Loucy (cell line): Measurements from ENCODE around the gene USHBP1.

ENCODE experiments used
- H2AFZ ChIP-seq: fragments of 200-600 bp; sonication (generic); 2 replicates; pipeline ENCODE4 v1.6.0; 2016; ENCODE audit warnings: antibody characterized with exemption, mild to moderate bottlenecking, low read length, moderate library complexity
- H3F3A ChIP-seq: fragments of 200-600 bp; 2 replicates; pipeline ENCODE4 v1.6.0; 2016; ENCODE audit warnings: antibody characterized with exemption, low read depth, mild to moderate bottlenecking
- H3K27me3 ChIP-seq: fragments of 200-600 bp; sonication (generic); 2 replicates; pipeline ENCODE4 v1.6.1; 2014; ENCODE audit warnings: low read length, mild to moderate bottlenecking; ENCODE audit not compliant: insufficient read depth, poor library complexity, severe bottlenecking
- H3K36me3 ChIP-seq: fragments of 200-600 bp; sonication (generic); 2 replicates; pipeline ENCODE4 v1.6.1; 2016; ENCODE audit warnings: low read length; ENCODE audit not compliant: insufficient read depth
- H3K4me1 ChIP-seq: fragments of 200-600 bp; sonication (generic); 2 replicates; pipeline ENCODE4 v1.5.1; 2014; ENCODE audit warnings: low read length, mild to moderate bottlenecking; ENCODE audit not compliant: insufficient read depth, poor library complexity, severe bottlenecking
- H3K4me2 ChIP-seq: fragments of 200-600 bp; sonication (generic); 2 replicates; pipeline ENCODE4 v1.6.0; 2014; ENCODE audit warnings: antibody characterized with exemption, low read length, low read depth, mild to moderate bottlenecking; ENCODE audit not compliant: poor library complexity, severe bottlenecking
- H3K4me3 ChIP-seq: fragments of 200-600 bp; sonication (generic); 2 replicates; pipeline ENCODE4 v1.5.1; 2014; ENCODE audit warnings: low read length, mild to moderate bottlenecking, mixed read lengths; ENCODE audit not compliant: poor library complexity, severe bottlenecking
- H3K79me2 ChIP-seq: fragments of 200-600 bp; sonication (generic); 2 replicates; pipeline ENCODE4 v1.6.1; 2014; ENCODE audit warnings: low read length; ENCODE audit not compliant: insufficient read depth
- H3K9ac ChIP-seq: fragments of 200-600 bp; sonication (generic); 2 replicates; pipeline ENCODE4 v1.6.0; 2014; ENCODE audit warnings: mild to moderate bottlenecking, low read depth, low read length, moderate library complexity; ENCODE audit not compliant: poor library complexity, severe bottlenecking
- H3K9me2 ChIP-seq: fragments of 200-600 bp; sonication (generic); replicated peaks from 2 replicates; pipeline ENCODE4 v1.6.1; 2016; ENCODE audit warnings: low read depth, low read length, mixed read lengths
- H3K9me3 ChIP-seq: fragments of 200-600 bp; sonication (generic); 2 replicates; pipeline ENCODE4 v1.6.1; 2014; ENCODE audit warnings: mild to moderate bottlenecking, antibody characterized with exemption, low read length, low read depth; ENCODE audit not compliant: insufficient read depth
- H4K20me1 ChIP-seq: fragments of 200-600 bp; sonication (generic); 2 replicates; pipeline ENCODE4 v1.6.0; 2014; ENCODE audit warnings: antibody characterized with exemption, low read length, mild to moderate bottlenecking; ENCODE audit not compliant: insufficient read depth, poor library complexity, severe bottlenecking
- CTCF ChIP-seq: fragments of 200-600 bp; sonication (generic); conservative IDR thresholded peaks from 2 replicates; pipeline ENCODE4 v1.5.1; 2014; ENCODE audit warnings: mild to moderate bottlenecking, antibody characterized with exemption, low read length
- EZH2phosphoT487 ChIP-seq: fragments of 200-600 bp; IDR thresholded peaks from 2 replicates; pipeline ENCODE4 v1.6.1; 2018; ENCODE audit warnings: antibody characterized with exemption, mild to moderate bottlenecking, moderate library complexity, borderline replicate concordance

Gene USHBP1

DNA sequence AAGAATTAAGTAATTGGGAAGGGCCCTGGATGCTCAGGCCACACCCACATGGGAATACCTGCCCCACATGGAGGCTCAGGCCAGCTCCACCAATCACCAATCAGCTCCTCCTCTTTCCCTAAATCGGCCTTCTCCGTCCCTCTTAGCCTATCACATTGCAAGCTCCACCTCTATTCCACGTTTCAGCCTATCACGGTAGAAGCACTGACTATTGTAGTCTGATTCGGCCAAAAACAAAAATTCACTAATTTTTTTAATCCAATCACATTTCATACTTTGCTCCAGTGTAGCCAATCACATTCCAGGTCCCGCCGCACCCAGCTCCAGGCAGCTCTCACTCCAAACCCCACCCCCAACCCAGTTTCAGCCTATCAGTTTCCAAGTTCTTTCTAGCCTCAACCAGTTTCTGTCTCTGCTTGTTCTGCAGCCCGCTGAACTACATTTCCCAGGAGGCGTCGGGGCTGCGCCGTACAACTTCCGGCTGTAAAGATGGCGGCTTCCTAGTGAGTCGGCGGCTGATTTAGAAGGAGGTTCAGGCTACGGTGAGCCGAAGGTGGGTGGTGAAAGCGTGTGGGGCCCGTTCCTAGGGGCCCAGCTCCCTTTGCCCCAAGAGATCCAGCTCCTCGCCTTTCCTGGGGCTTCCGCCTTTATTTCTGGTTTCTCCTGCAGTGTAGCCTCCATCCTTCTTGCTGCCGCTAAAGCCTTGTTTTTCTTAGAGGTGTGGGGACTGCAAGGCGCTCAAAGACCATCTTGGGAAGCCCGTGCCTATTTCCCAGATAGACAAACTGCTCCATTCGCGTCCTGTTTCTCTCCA, 2.6 kb upstream of the USHBP1 start, which contains the start of gene BABAM1:
TSS of gene BABAM1 (plus strand) at position 469 of the 814 bp plus-strand sequence. CDS start 1,364 bp downstream, outside the sequence.
- H3K9me3 ChIP-seq = no peaks in the 10 kb centered on the region
- peak within 1 kb of the TSS; percentile 96 for H3K4me3 ChIP-seq
- no peaks in the 10 kb centered on the region for H3K9me2 ChIP-seq
- no peaks in the 10 kb centered on the region for H3F3A ChIP-seq
- peaks cover 6% of the 10 kb centered on the region; the same call in 1 of the 2 replicates for H3K36me3 ChIP-seq
- H3K9ac ChIP-seq = peak within 1 kb of the TSS; percentile 87
- peaks cover 8% of the 10 kb centered on the region for H3K4me1 ChIP-seq
- H3K4me2 ChIP-seq = peak within 1 kb of the TSS; percentile 95
- TF ChIP-seq EZH2phosphoT487 = no peak
- no peak for TF ChIP-seq CTCF
- peak within 1 kb of the TSS; percentile 92 for H2AFZ ChIP-seq
- H4K20me1 ChIP-seq = no peaks in the 10 kb centered on the region
- H3K79me2 ChIP-seq = peaks cover 20% of the 10 kb centered on the region
- H3K27me3 ChIP-seq = no peaks in the 10 kb centered on the region

DNA sequence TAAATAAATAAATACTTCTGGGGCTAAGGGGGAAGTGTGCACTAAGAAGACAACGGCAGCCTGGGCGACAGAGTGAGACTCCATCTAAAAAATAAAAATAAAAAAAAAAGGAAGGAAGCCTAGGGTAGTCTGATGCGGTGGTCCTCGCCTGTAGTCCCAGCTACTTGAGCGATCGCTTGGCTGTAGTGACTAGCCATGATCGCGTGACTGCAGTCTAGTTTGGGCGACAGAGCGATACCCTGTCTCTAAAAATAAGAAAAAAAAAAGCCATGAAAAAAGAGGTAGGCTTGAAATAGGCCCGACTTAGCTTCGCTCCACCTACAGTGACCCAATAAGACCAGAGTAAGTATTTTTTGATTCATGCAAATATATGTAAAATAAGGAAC, 2.0 kb upstream of the USHBP1 start:
- Histone ChIP-seq H4K20me1 (no peaks in the 10 kb centered on the region), H3K9me3 (no peaks in the 10 kb centered on the region), H3K9me2 (no peaks in the 10 kb centered on the region), H3K36me3 (peaks cover 5% of the 10 kb centered on the region; the same call in 1 of the 2 replicates), H3K79me2 (peaks cover 20% of the 10 kb centered on the region), H3K4me1 (peaks cover 8% of the 10 kb centered on the region), H3K4me2 (no peak overlapping the region), H2AFZ (peak overlapping the region; percentile 84; the same call in 1 of the 2 replicates), H3K9ac (no peak overlapping the region), H3K27me3 (no peaks in the 10 kb centered on the region), H3K4me3 (no peak overlapping the region), H3F3A (no peaks in the 10 kb centered on the region)
- no peak for TF ChIP-seq CTCF
- no peak for TF ChIP-seq EZH2phosphoT487

DNA sequence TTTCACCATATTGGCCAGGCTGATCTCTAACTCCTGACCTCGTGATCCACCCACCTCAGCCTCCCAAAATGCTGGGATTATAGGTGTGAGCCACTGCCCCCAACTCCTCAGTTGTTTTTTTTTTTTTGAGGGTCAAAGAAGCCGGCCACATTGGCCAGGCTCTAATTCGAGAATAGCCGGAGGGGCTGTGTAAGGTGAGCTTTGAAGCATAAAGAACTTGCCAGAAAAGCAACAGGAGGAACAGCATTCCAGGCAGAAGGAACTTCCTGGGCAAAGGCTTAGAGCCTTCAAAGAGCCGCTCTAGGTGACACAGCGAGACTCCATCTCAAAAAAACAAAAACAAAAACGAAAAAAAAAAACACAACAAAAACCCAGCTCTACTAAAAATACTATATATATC, 1.5 kb upstream of the USHBP1 start:
- H3K79me2 ChIP-seq = peaks cover 20% of the 10 kb centered on the region
- no peaks in the 10 kb centered on the region for H4K20me1 ChIP-seq
- no peak overlapping the region for H2AFZ ChIP-seq
- TF ChIP-seq EZH2phosphoT487 = no peak
- H3K27me3 ChIP-seq = no peaks in the 10 kb centered on the region
- H3K9ac ChIP-seq = no peak overlapping the region
- H3K4me1 ChIP-seq = peaks cover 8% of the 10 kb centered on the region
- no peaks in the 10 kb centered on the region for H3F3A ChIP-seq
- no peak overlapping the region for H3K4me2 ChIP-seq
- no peak overlapping the region for H3K4me3 ChIP-seq
- H3K9me2 ChIP-seq = no peaks in the 10 kb centered on the region
- H3K36me3 ChIP-seq = no peaks in the 10 kb centered on the region; the same call in 1 of the 2 replicates
- H3K9me3 ChIP-seq = no peaks in the 10 kb centered on the region
